H9 (cell line): Measurements from ENCODE around the gene MGST2. TPM values are rescaled to one million over a fixed set of nuclear protein-coding genes. Genes with fewer than 3 reads are reported as not detected.

Source experiments
- DNase-seq: peaks from one replicate; pipeline ENCODE4 v3.0.0-alpha.2; 2017
- H2AFZ ChIP-seq: one replicate; pipeline ENCODE4 v1.6.1; 2013; ENCODE audit warnings: mild to moderate bottlenecking, low read length, control low read depth, moderate library complexity
- H2AK5ac ChIP-seq: 2 replicates; pipeline ENCODE4 v1.6.1; 2013; ENCODE audit warnings: low read length, control low read depth, mixed read lengths; ENCODE audit not compliant: insufficient read length
- H2BK120ac ChIP-seq: one replicate; pipeline ENCODE4 v1.6.1; 2013; ENCODE audit warnings: low read depth, mild to moderate bottlenecking, low read length, control low read depth, inconsistent platforms; ENCODE audit not compliant: poor library complexity, severe bottlenecking
- H2BK12ac ChIP-seq: 2 replicates; pipeline ENCODE4 v1.6.1; 2013; ENCODE audit warnings: low read length, control low read depth, mixed read lengths, low read depth; ENCODE audit not compliant: insufficient read length
- H2BK15ac ChIP-seq: 2 replicates; pipeline ENCODE4 v1.6.1; 2013; ENCODE audit warnings: low read depth, low read length, control low read depth
- H2BK20ac ChIP-seq: one replicate; pipeline ENCODE4 v1.6.1; 2013; ENCODE audit warnings: low read depth, mild to moderate bottlenecking, low read length, control low read depth, inconsistent platforms; ENCODE audit not compliant: poor library complexity, severe bottlenecking
- H2BK5ac ChIP-seq: 2 replicates; pipeline ENCODE4 v1.6.1; 2013; ENCODE audit warnings: low read length, control low read depth, mixed read lengths; ENCODE audit not compliant: insufficient read length
- H3K14ac ChIP-seq: 2 replicates; pipeline ENCODE4 v1.6.1; 2013; ENCODE audit warnings: low read length, control low read depth; ENCODE audit not compliant: insufficient read depth
- H3K18ac ChIP-seq: 2 replicates; pipeline ENCODE4 v1.6.1; 2013; ENCODE audit warnings: low read depth, mild to moderate bottlenecking, mixed read lengths, low read length, control low read depth; ENCODE audit not compliant: insufficient read length
- H3K23ac ChIP-seq: 2 replicates; pipeline ENCODE4 v1.6.1; 2013; ENCODE audit warnings: low read length, control low read depth, mixed read lengths, low read depth; ENCODE audit not compliant: insufficient read length
- H3K23me2 ChIP-seq: 2 replicates; pipeline ENCODE4 v1.6.1; 2013; ENCODE audit warnings: low read depth, mild to moderate bottlenecking, mixed read lengths, low read length, control low read depth; ENCODE audit not compliant: insufficient read length, poor library complexity, severe bottlenecking
- H3K27ac ChIP-seq: 2 replicates; pipeline ENCODE4 v1.5.1; 2013; ENCODE audit warnings: low read length, control low read depth, mixed read lengths, low read depth; ENCODE audit not compliant: insufficient read length
- H3K27me3 ChIP-seq: 2 replicates; pipeline ENCODE4 v1.6.1; 2013; ENCODE audit warnings: low read length, control low read depth, inconsistent platforms; ENCODE audit not compliant: insufficient read depth
- H3K4ac ChIP-seq: 2 replicates; pipeline ENCODE4 v1.6.1; 2013; ENCODE audit warnings: low read depth, mild to moderate bottlenecking, control low read depth, inconsistent platforms, low read length, moderate library complexity
- H3K4me1 ChIP-seq: 2 replicates; pipeline ENCODE4 v1.6.1; 2013; ENCODE audit warnings: low read length, control low read depth, inconsistent platforms; ENCODE audit not compliant: insufficient read depth
- H3K4me2 ChIP-seq: 2 replicates; pipeline ENCODE4 v1.6.1; 2013; ENCODE audit warnings: low read length, control low read depth, mixed read lengths; ENCODE audit not compliant: insufficient read length, insufficient read depth
- H3K56ac ChIP-seq: 2 replicates; pipeline ENCODE4 v1.6.1; 2013; ENCODE audit warnings: low read depth, mild to moderate bottlenecking, mixed read lengths, low read length, control low read depth; ENCODE audit not compliant: insufficient read length
- H3K79me1 ChIP-seq: 2 replicates; pipeline ENCODE4 v1.6.1; 2013; ENCODE audit warnings: low read depth, mild to moderate bottlenecking, moderate library complexity, low read length, control low read depth, inconsistent platforms; ENCODE audit not compliant: insufficient read depth, poor library complexity, severe bottlenecking
- H3K79me2 ChIP-seq: 2 replicates; pipeline ENCODE4 v1.6.1; 2013; ENCODE audit warnings: low read length, control low read depth, inconsistent platforms; ENCODE audit not compliant: insufficient read depth
- H3K9ac ChIP-seq: 2 replicates; pipeline ENCODE4 v1.6.1; 2013; ENCODE audit warnings: low read length, control low read depth, mixed read lengths; ENCODE audit not compliant: insufficient read length; ENCODE audit errors: extremely low read depth
- H3K9me3 ChIP-seq: one replicate; pipeline ENCODE4 v1.6.1; 2013; ENCODE audit warnings: low read depth, low read length, inconsistent platforms; ENCODE audit not compliant: control insufficient read depth
- H3T11ph ChIP-seq: one replicate; pipeline ENCODE4 v1.6.1; 2013; ENCODE audit warnings: mild to moderate bottlenecking, low read length, control low read depth, inconsistent platforms
- H4K20me1 ChIP-seq: one replicate; pipeline ENCODE4 v1.6.1; 2013; ENCODE audit not compliant: control insufficient read depth, insufficient read length, insufficient read depth
- H4K5ac ChIP-seq: 2 replicates; pipeline ENCODE4 v1.6.1; 2013; ENCODE audit warnings: low read depth, mild to moderate bottlenecking, mixed read lengths, low read length, control low read depth; ENCODE audit not compliant: insufficient read length
- H4K8ac ChIP-seq: replicated peaks from 2 replicates; pipeline ENCODE4 v1.6.1; 2013; ENCODE audit warnings: low read length, control low read depth, mixed read lengths, low read depth; ENCODE audit not compliant: insufficient read length
- H4K91ac ChIP-seq: 2 replicates; pipeline ENCODE4 v1.6.1; 2013; ENCODE audit warnings: low read depth, mild to moderate bottlenecking, moderate library complexity, mixed read lengths, low read length, control low read depth; ENCODE audit not compliant: insufficient read length
- H3K27ac Mint-ChIP-seq, 3 experiments: 2 replicates in 2 of 3; 3 replicates in 1 of 3; pipeline ENCODE4 v1.8.0; 2020 to 2021; ENCODE audit warnings: mixed read lengths in 3 of 3, mild to moderate bottlenecking in 1 of 3, moderate library complexity in 1 of 3
- H3K27me3 Mint-ChIP-seq: 2 replicates; pipeline ENCODE4 v1.8.0; 2021; ENCODE audit warnings: low read depth, mild to moderate bottlenecking, moderate library complexity, mixed read lengths
- H3K36me3 Mint-ChIP-seq, 3 experiments: 2 replicates in 2 of 3; 3 replicates in 1 of 3; pipeline ENCODE4 v1.8.0; 2020 to 2021; ENCODE audit warnings: low read depth in 3 of 3, mixed read lengths in 3 of 3; ENCODE audit not compliant: insufficient read depth in 1 of 3
- H3K4me1 Mint-ChIP-seq, 2 experiments: 2 replicates each; pipeline ENCODE4 v1.8.0; 2020; ENCODE audit warnings: mixed read lengths in 2 of 2
- H3K4me3 Mint-ChIP-seq, 2 experiments: 2 replicates in 1 of 2; 3 replicates in 1 of 2; pipeline ENCODE4 v1.8.0; 2020 to 2021; ENCODE audit warnings: mild to moderate bottlenecking in 2 of 2, mixed read lengths in 2 of 2, moderate library complexity in 1 of 2
- H3K9me3 Mint-ChIP-seq, 2 experiments: 2 replicates in 1 of 2; 3 replicates in 1 of 2; pipeline ENCODE4 v1.8.0; 2020; ENCODE audit warnings: mild to moderate bottlenecking in 2 of 2, mixed read lengths in 2 of 2, moderate library complexity in 1 of 2
- CTCF ChIP-seq: fragments of 200-600 bp; sonication (generic); conservative IDR thresholded peaks from 3 replicates; pipeline ENCODE4 v1.8.0; 2021; ENCODE audit warnings: antibody characterized with exemption, mild to moderate bottlenecking
- whole genome bisulfite sequencing: extraction: QIAGEN DNeasy Blood & Tissue Kit; methylation state at CpG from one replicate; pipeline ENCODE4 v1.1.7; 2013; ENCODE audit warnings: missing lambda C conversion rate, low lambda C conversion rate, mixed read lengths; ENCODE audit not compliant: insufficient read length; ENCODE audit errors: extremely low coverage; 5-methylcytosine and 5-hydroxymethylcytosine counted together
- total RNA-seq: library from RNA; stranded (reverse); gene quantifications from 2 replicates; pipeline ENCODE4 v1.2.1, GENCODE V29; 2021

MGST2 gene
- total RNA-seq, 1 experiment from 2014 or later: 6.4 TPM

DNA sequence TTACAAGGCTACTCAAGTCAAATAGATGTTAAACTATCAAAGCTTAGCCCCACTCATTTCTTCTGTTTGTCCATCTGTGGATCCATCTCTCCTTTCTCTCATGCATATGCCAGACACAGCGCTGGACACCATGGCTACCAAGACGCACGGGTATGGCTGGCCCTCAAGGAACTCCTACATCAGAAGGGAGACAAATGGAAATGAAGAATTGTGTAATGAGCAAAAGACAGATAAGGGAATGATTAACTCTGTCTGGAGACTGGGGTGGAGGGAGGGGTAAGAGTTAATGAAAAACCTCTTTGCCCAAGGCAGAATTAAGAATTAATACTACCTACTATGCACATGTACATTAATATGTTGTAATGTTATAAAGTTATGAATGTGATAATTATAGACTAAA, 88.1 kb downstream of the MGST2 start:
- Histone ChIP-seq H2BK15ac (no peak overlapping the region), H2BK20ac (no peak overlapping the region), H3K4ac (no peak overlapping the region), H3K18ac (no peak overlapping the region), H3K9me3 (no peaks in the 10 kb centered on the region), H4K8ac (no peak overlapping the region), H2BK120ac (no peak overlapping the region), H3K79me1 (no peaks in the 10 kb centered on the region), H4K20me1 (no peaks in the 10 kb centered on the region), H3K9ac (no peak overlapping the region), H3K27ac (no peak overlapping the region), H3K23me2 (no peaks in the 10 kb centered on the region), H3T11ph (no peak overlapping the region), H3K23ac (no peak overlapping the region), H4K5ac (no peak overlapping the region), H3K79me2 (no peaks in the 10 kb centered on the region), H2AFZ (no peak overlapping the region), H3K14ac (no peak overlapping the region), H3K4me1 (no peaks in the 10 kb centered on the region), H3K4me2 (no peak overlapping the region), H4K91ac (no peak overlapping the region), H3K56ac (no peak overlapping the region), H3K27me3 (no peaks in the 10 kb centered on the region), H2BK5ac (no peak overlapping the region), H2BK12ac (no peak overlapping the region), H2AK5ac (no peak overlapping the region)
- peaks cover 3% of the 10 kb centered on the region in 2 experiments; a peak in 2 of 4 replicates for H3K4me1 Mint-ChIP-seq
- no peak overlapping the region for H3K27ac Mint-ChIP-seq
- no peak for TF ChIP-seq CTCF
- no peaks in the 10 kb centered on the region for H3K9me3 Mint-ChIP-seq
- WGBS: no CpG with 5 or more reads among the region's 3 CpGs
- no peak overlapping the region for H3K4me3 Mint-ChIP-seq
- H3K27me3 Mint-ChIP-seq: peaks cover 3% of the 10 kb centered on the region
- no peaks in the 10 kb centered on the region for H3K36me3 Mint-ChIP-seq
- DNase-seq: no peak

Other genes with a start within 250 kb of the MGST2 start
- gene RAB33B, start 211.7 kb upstream of the MGST2 start, total RNA-seq: 7.5 and 7.7 TPM in 2 replicates
- 1.5 and 1.7 TPM in 2 replicates for gene SETD7, start 109.6 kb upstream of the MGST2 start, total RNA-seq